Upper lobe of left lung (tissue), 4 donors: Measurements from ENCODE around the gene LRRC15.

Source experiments
- CTCF ChIP-seq, 6 experiments: fragments of 450-650 bp in 4 of 6; fragments of 200-600 bp in 2 of 6; sonication (generic) in 2 of 6; IDR thresholded peaks; one replicate each; pipeline ENCODE4 v1.5.1; 2016 to 2019; ENCODE audit warnings: antibody characterized with exemption in 6 of 6
- EP300 ChIP-seq, 4 donors: sonication (generic); formaldehyde crosslinking; IDR thresholded peaks; one replicate each; pipeline ENCODE4 v1.5.1; 2017; ENCODE audit warnings: antibody characterized with exemption in 4 of 4, control low read depth in 2 of 4
- POLR2A ChIP-seq, 4 donors: fragments of 450-650 bp; IDR thresholded peaks; one replicate each; pipeline ENCODE4 v1.5.1; 2016 to 2017; ENCODE audit warnings: antibody characterized with exemption in 4 of 4, mild to moderate bottlenecking in 2 of 4
- POLR2AphosphoS5 ChIP-seq, 2 donors: sonication (generic); formaldehyde crosslinking; IDR thresholded peaks; one replicate each; pipeline ENCODE4 v1.5.1; 2017; ENCODE audit warnings: antibody characterized with exemption in 2 of 2

GRCh38 chr3:194351080-194351672 lies 18.4 kb downstream of the LRRC15 start, which contains the start of gene CPN2:
- TF ChIP-seq POLR2A (IDR thresholded peaks at IDR 0.05) (no peak), CTCF (IDR thresholded peaks at IDR 0.05) (no peak), POLR2AphosphoS5 (IDR thresholded peaks at IDR 0.05) (no peak), EP300 (IDR thresholded peaks at IDR 0.05) (no peak)
